NCI-H1092 (cell line): ENCODE data around the gene PREB.
A peak's percentile ranks its signal among the peaks of the same experiment; 100 is the strongest.
"Not testable (repeated sequence)": the region's sequence is repeated elsewhere in the genome, so short reads cannot be mapped to it uniquely, and the experiment has no call there.

Source experiments
- DNase-seq: peaks from one replicate; lab custom pipeline; 2025; lab: John Stamatoyannopoulos, UW

The PREB gene, protein sequence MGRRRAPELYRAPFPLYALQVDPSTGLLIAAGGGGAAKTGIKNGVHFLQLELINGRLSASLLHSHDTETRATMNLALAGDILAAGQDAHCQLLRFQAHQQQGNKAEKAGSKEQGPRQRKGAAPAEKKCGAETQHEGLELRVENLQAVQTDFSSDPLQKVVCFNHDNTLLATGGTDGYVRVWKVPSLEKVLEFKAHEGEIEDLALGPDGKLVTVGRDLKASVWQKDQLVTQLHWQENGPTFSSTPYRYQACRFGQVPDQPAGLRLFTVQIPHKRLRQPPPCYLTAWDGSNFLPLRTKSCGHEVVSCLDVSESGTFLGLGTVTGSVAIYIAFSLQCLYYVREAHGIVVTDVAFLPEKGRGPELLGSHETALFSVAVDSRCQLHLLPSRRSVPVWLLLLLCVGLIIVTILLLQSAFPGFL

DNA sequence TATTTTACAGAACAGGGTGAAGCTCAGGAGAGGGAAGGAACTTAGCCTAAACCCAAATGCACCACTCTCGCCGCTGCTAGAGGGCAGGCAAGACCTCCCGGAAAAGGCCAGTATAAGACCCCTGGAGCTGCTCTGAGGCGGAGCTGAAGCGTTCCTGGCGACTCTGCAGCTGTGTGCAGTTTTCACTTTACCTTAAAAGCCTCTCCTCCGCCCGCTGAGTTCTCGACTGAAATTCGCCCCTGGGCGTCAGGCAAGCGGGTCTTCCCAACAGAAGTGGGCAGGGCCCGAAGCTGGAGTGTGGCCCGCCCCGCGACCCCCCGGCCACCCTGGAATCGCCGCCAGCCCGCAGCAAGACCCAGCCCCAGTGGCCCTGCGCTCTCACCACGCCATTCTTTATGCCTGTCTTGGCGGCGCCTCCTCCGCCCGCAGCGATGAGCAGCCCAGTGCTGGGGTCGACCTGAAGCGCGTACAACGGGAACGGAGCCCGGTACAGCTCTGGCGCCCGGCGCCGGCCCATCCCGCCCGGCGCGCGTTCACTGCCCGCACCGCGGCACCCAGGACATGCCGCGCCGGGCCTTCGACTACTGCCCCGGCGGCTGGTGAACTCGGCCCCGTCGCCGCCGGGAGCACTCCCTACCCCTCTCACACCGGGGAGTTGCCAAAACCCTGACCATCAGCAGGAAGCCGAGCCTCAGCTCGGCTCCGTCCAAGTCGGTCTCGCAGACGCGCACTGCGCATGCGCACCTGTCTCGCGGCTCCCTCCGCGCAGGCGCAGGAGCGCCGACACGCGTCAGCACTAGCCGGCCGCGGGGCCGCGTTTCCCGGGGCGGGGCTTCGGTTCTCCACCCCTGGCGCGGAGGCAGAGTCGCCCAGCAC lies at the start of gene PREB:
Gene PREB (minus strand): TSS at position 732 of the 876 bp plus-strand sequence. CDS start 215 bp downstream, at position 517.
- DNase-seq: peak; percentile 90

- DNase-seq: no peak
Observed at GRCh38 chr2:27184115-27184514, 49.7 kb upstream of the PREB start.

- no peak for DNase-seq
Observed at GRCh38 chr2:27182346-27182745, 47.9 kb upstream of the PREB start.

DNA sequence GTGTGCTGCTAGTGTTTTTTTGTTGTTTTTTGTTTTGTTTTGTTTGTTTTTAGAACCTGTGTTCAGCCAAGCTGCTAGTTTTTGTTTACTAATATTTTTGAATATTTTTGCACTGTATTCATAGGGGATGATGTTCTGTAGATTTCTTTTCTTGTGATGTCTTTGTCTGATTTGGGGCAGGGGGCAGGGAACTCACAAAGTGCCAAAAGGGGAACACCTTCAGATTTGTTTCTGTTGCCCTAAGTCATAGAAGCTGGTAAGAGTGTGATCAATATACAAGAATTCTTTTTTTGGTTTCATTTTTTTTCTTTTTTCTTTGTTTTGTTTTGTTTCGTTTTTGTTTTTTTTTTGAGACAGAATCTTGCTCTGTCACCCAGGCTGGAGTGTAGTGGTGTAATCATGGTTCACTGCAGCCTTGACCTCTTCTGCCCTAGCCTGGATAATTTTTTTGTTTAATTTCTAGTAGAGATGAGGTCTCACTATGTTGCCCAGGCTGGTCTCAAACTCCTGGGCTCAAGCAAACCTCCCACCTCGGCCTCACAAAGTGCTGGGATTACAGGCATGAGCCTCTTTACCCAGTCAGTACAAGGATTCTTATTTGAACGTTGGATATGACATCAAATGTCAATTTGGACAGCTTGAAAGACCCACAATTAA lies 45.0 kb upstream of the PREB start:
- no peak for DNase-seq

GRCh38 chr2:27178469-27178868 lies 44.0 kb upstream of the PREB start:
- DNase-seq: no peak

- no peak for DNase-seq
Observed at GRCh38 chr2:27177441-27178351, 43.3 kb upstream of the PREB start.

- not testable (repeated sequence) for DNase-seq
Observed at GRCh38 chr2:27175781-27176180, 41.3 kb upstream of the PREB start.

- no peak for DNase-seq
Observed at GRCh38 chr2:27175330-27175729, 40.9 kb upstream of the PREB start.

DNA sequence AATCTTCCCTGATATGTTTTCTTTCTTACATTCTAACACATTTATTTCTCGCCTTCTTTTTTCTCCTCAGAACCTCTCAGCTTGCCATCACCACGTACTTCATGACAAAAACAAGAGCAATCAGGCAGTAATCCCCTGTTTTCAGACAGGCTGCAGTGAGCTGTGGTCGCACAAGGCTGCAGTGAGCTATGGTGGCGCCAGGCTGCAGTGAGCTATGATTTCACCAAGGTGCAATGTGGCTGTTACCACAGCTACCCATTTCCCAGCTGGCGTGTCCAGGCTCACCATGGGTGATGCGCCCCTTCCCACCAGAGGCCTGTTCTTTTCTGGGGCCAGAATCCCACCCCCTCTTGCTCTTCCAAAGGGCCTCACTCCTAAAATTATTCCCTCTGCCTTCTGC lies 40.2 kb upstream of the PREB start:
- DNase-seq: no peak

DNA sequence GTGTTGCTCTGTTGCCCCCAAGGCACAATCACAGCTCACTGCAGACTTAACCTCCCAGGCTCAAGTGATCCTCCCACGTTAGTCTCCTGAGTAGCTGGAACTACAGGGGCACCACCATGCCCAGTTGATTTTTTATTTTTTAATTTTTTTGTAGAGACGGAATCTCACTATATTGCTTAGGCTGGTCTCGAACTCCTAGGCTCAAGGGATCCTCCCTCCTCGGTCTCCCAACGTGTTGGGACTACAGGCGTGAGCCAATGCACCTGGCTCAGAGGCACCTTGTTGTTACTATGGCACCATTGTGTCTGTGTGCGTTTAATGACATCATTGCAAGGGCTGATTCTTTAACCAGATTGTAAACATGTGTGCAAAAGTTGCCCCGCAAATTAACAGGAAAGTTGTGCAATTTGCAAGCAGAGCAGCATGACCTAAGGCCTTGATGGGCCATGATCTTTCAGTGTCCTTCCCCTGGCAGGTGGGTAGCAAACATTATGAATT lies 37.0 kb upstream of the PREB start:
- no peak for DNase-seq

DNA sequence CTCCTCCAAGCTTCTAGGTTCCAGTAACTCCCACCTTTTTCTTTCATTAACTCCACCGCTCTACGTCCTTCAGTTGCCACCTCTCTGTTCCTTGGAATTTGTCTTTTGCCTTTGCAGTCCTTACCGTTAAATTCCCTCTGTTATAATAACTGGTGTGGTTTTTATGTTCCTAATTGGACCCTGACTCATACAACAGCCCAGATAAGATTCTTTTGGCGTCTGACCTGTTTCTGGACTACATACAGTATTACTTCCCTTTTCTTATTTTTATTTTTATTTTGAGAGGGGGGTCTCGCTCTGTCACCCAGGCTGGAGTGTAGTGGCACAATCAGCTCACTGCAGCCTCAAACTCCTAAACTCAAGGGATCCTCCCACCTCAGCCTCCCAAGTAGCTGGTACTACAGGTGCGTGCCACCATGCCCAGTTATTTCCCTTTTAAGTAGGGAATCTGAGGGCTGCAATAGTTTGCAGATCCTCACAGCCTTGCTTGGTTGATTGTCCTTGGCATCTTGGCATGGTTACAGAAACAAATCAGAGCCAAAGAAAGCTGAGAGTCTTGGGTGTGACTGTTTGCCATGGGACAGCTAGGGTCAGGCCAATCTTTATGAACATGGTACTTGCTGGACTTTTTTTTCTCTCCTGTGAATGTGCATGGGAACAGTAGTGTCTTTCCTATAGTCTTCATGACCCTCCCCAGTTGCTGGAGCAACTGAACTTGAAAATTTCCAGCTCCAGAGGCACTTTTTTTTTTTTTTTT lies 36.3 kb upstream of the PREB start:
- DNase-seq: no peak

GRCh38 chr2:27164960-27165763 lies 30.7 kb upstream of the PREB start:
- no peak for DNase-seq

- DNase-seq: no peak
Observed at GRCh38 chr2:27162151-27163121, 28.0 kb upstream of the PREB start.

GRCh38 chr2:27160191-27160590 lies 25.8 kb upstream of the PREB start:
- DNase-seq: no peak

GRCh38 chr2:27159271-27159670 lies 24.8 kb upstream of the PREB start:
- DNase-seq: no peak

- DNase-seq: no peak
Observed at GRCh38 chr2:27158468-27158867, 24.0 kb upstream of the PREB start.

DNA sequence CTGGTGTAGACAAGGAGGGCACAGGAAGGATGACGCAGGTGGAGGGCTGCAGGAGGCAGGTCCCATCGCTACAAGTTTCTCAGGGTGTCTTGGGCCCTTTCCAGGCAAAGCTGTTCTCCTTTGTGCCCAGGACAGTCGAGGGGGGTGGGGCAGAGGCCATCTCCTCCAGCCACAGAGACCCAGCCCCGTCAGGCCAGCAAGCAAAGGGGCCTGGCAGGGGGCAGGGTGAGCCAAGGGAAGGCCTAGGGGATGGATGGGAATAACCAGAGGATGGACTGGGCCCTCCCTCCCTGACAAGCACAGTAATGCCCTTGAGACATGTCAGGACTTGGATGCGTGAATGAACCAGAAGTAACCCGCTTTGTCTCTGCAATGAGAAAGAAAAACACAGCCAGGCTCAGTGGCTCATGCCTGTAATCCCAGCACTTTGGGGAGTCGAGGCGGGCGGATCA lies 20.7 kb upstream of the PREB start:
- DNase-seq: no peak

- DNase-seq: no peak
Observed at GRCh38 chr2:27154488-27154887, 20.1 kb upstream of the PREB start.
